GM23338 (cell line): Measurements from ENCODE around the gene PRPF4.

Experiments
- CREB1 ChIP-seq: fragments of 250-450 bp; sonication (Bioruptor Pico); IDR thresholded peaks from 2 replicates; pipeline ENCODE4 v1.5.0; 2020; ENCODE audit warnings: low read depth, mild to moderate bottlenecking, moderate library complexity
- EZH2 ChIP-seq: fragments of 200-600 bp; sonication (generic); IDR thresholded peaks from one replicate; pipeline ENCODE4 v1.8.0; 2017; ENCODE audit warnings: antibody characterized with exemption, mild to moderate bottlenecking, low read depth; ENCODE audit not compliant: unreplicated experiment
- POLR2AphosphoS5 ChIP-seq: IDR thresholded peaks from 2 replicates; pipeline ENCODE4 v1.6.1; 2016; ENCODE audit warnings: antibody characterized with exemption, low read depth
- ZNF114 ChIP-seq: fragments of 250-450 bp; sonication (Bioruptor Pico); IDR thresholded peaks from 2 replicates; pipeline ENCODE4 v1.5.0; 2020; ENCODE audit warnings: mild to moderate bottlenecking, moderate library complexity
- ZNF331 ChIP-seq: fragments of 250-450 bp; sonication (Bioruptor Pico); IDR thresholded peaks from 2 replicates; pipeline ENCODE4 v1.5.0; 2020; ENCODE audit warnings: low read depth, mild to moderate bottlenecking, moderate library complexity
- TF ChIP-seq, protein P1 (sequence below), 2 experiments: fragments of 200-600 bp in 1 of 2; sonication (generic) in 1 of 2; conservative IDR thresholded peaks; 2 replicates each; pipeline versions ENCODE4 v1.5.1 to v1.6.1; 2016 to 2017; ENCODE audit warnings: antibody characterized with exemption in 2 of 2, low read depth in 2 of 2, mild to moderate bottlenecking in 2 of 2, moderate library complexity in 1 of 2

DNA sequence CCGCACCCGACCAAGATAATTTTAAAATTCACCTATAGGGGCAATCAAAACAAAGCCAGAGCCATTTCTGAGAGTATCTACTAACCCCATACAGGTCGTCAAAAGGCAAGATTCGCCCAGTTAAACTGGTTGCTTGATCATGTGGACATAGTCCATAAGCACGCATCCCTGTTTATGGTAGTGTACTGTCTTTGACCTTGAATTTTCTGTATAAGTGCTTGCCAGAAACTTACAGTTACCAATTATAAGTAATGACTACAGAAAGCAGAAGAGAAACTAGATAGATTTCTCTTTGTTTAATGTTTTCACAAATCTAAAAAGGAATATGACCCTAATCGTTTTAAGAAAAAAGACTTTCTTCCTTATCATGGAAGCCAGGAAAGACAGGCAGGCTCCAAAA lies 28.5 kb upstream of the PRPF4 start:
- TF ChIP-seq POLR2AphosphoS5 = no peak
- TF ChIP-seq, protein P1, sequence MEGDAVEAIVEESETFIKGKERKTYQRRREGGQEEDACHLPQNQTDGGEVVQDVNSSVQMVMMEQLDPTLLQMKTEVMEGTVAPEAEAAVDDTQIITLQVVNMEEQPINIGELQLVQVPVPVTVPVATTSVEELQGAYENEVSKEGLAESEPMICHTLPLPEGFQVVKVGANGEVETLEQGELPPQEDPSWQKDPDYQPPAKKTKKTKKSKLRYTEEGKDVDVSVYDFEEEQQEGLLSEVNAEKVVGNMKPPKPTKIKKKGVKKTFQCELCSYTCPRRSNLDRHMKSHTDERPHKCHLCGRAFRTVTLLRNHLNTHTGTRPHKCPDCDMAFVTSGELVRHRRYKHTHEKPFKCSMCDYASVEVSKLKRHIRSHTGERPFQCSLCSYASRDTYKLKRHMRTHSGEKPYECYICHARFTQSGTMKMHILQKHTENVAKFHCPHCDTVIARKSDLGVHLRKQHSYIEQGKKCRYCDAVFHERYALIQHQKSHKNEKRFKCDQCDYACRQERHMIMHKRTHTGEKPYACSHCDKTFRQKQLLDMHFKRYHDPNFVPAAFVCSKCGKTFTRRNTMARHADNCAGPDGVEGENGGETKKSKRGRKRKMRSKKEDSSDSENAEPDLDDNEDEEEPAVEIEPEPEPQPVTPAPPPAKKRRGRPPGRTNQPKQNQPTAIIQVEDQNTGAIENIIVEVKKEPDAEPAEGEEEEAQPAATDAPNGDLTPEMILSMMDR (conservative IDR thresholded peaks at IDR 0.05; ENCODE audit: low read depth in 2 of 2) = no peak
- TF ChIP-seq EZH2 = no peak
- TF ChIP-seq ZNF331 (CRISPR knock-in tag) = no peak
- TF ChIP-seq ZNF114 = no peak
- no peak for TF ChIP-seq CREB1 (CRISPR knock-in tag)
